ENCODE data around the gene LGALS7B.
A peak's percentile ranks its signal among the peaks of the same experiment; 100 is the strongest.
"Not testable (repeated sequence)": the region's sequence is repeated elsewhere in the genome, so short reads cannot be mapped to it uniquely, and the experiment has no call there.

Gene LGALS7B

GRCh38 chr19:38812009-38812840 is 23.2 kb downstream of the LGALS7B start:
- no peak overlapping the region for H3K27ac Mint-ChIP-seq

GRCh38 chr19:38812841-38813320 is 23.9 kb downstream of the LGALS7B start, which contains the start of gene LGALS4:
Gene LGALS4 (minus strand): TSS chr19:38812945. CDS start chr19:38812886, 59 bp downstream.
- ATAC-seq (replicated peaks), result no peak
- no peak within 1 kb of the TSS for H3K27ac Mint-ChIP-seq
- H3K36me3 Mint-ChIP-seq (ENCODE audit: insufficient read depth), result peaks cover 18% of the 10 kb centered on the region

More at GRCh38 chr19:38812009-38812840, 23.2 kb downstream of the LGALS7B start:
- H3K36me3 Mint-ChIP-seq (ENCODE audit: insufficient read depth), result peaks cover 13% of the 10 kb centered on the region
- ATAC-seq (replicated peaks) (no peak), DNase-seq (no peak)
- no peaks in the 10 kb centered on the region for H3K9me3 Mint-ChIP-seq
- H3K4me3 Mint-ChIP-seq, result no peak overlapping the region
- no peaks in the 10 kb centered on the region for H3K27me3 Mint-ChIP-seq
- no peaks in the 10 kb centered on the region for H3K4me1 Mint-ChIP-seq (ENCODE audit: low read depth in 2 of 2)

GRCh38 chr19:38813323-38813722 is 24.3 kb downstream of the LGALS7B start:
- H3K4me3 Mint-ChIP-seq, result no peak overlapping the region
- peaks cover 22% of the 10 kb centered on the region for H3K36me3 Mint-ChIP-seq (ENCODE audit: insufficient read depth)
- no peaks in the 10 kb centered on the region for H3K9me3 Mint-ChIP-seq
- no peak overlapping the region for H3K27ac Mint-ChIP-seq
- no peaks in the 10 kb centered on the region for H3K4me1 Mint-ChIP-seq (ENCODE audit: low read depth in 2 of 2)
- DNase-seq (no peak), ATAC-seq (replicated peaks) (no peak)
- no peaks in the 10 kb centered on the region for H3K27me3 Mint-ChIP-seq

More at GRCh38 chr19:38812841-38813320, 23.9 kb downstream of the LGALS7B start, which contains the start of gene LGALS4:
- Mint-ChIP-seq H3K4me3 (no peak within 1 kb of the TSS), H3K27me3 (no peaks in the 10 kb centered on the region), H3K9me3 (no peaks in the 10 kb centered on the region), H3K4me1 (ENCODE audit: low read depth in 2 of 2) (no peaks in the 10 kb centered on the region)
- DNase-seq, result no peak

- ATAC-seq (replicated peaks); DNase-seq; H3K4me1 Mint-ChIP-seq (ENCODE audit: low read depth in 2 of 2); H3K27me3 Mint-ChIP-seq; H3K9me3 Mint-ChIP-seq; H3K4me3 Mint-ChIP-seq: not testable (repeated sequence)
- peak overlapping the region in 1 of 2 donors; percentile 31 for H3K27ac Mint-ChIP-seq
- H3K36me3 Mint-ChIP-seq (ENCODE audit: insufficient read depth), result peaks cover 24% of the 10 kb centered on the region
These were observed 24.9 kb downstream of the LGALS7B start for GRCh38 chr19:38813932-38814331.

GRCh38 chr19:38815059-38816001 is 26.3 kb downstream of the LGALS7B start:
- Mint-ChIP-seq H3K36me3 (ENCODE audit: insufficient read depth) (peaks cover 30% of the 10 kb centered on the region), H3K4me1 (ENCODE audit: low read depth in 2 of 2) (peaks cover 2 to 4% of the 10 kb centered on the region in 2 donors), H3K9me3 (no peaks in the 10 kb centered on the region), H3K27ac (no peak overlapping the region), H3K4me3 (no peak overlapping the region), H3K27me3 (no peaks in the 10 kb centered on the region)
- ATAC-seq (replicated peaks), result no peak
- DNase-seq, result no peak

GRCh38 chr19:38816131-38816750 is 27.2 kb downstream of the LGALS7B start:
- H3K27me3 Mint-ChIP-seq, result no peaks in the 10 kb centered on the region
- no peak for ATAC-seq (replicated peaks)
- H3K27ac Mint-ChIP-seq, result peak overlapping the region in 1 of 2 donors; percentile 25
- no peak for DNase-seq
- H3K9me3 Mint-ChIP-seq, result no peaks in the 10 kb centered on the region
- H3K36me3 Mint-ChIP-seq (ENCODE audit: insufficient read depth), result peaks cover 30% of the 10 kb centered on the region
- no peak overlapping the region for H3K4me3 Mint-ChIP-seq
- H3K4me1 Mint-ChIP-seq (ENCODE audit: low read depth in 2 of 2), result peaks cover 5 to 11% of the 10 kb centered on the region in 2 donors

- DNase-seq (no peak), ATAC-seq (replicated peaks) (no peak)
- H3K4me3 Mint-ChIP-seq, result no peak overlapping the region
- no peaks in the 10 kb centered on the region for H3K9me3 Mint-ChIP-seq
- peak overlapping the region in 1 of 2 donors; percentile 25 for H3K27ac Mint-ChIP-seq
- H3K27me3 Mint-ChIP-seq, result no peaks in the 10 kb centered on the region
- peaks cover 5 to 11% of the 10 kb centered on the region in 2 donors for H3K4me1 Mint-ChIP-seq (ENCODE audit: low read depth in 2 of 2)
- H3K36me3 Mint-ChIP-seq (ENCODE audit: insufficient read depth), result peaks cover 30% of the 10 kb centered on the region
These were observed 28.1 kb downstream of the LGALS7B start for GRCh38 chr19:38817081-38817480.

- no peaks in the 10 kb centered on the region for H3K9me3 Mint-ChIP-seq
- H3K36me3 Mint-ChIP-seq (ENCODE audit: insufficient read depth), result peaks cover 30% of the 10 kb centered on the region
- H3K4me1 Mint-ChIP-seq (ENCODE audit: low read depth in 2 of 2), result peaks cover 10 to 16% of the 10 kb centered on the region in 2 donors
- DNase-seq, result no peak
- ATAC-seq (replicated peaks), result no peak
- H3K27ac Mint-ChIP-seq, result peak overlapping the region in 1 of 2 donors; percentile 12
- no peak overlapping the region for H3K4me3 Mint-ChIP-seq
- no peaks in the 10 kb centered on the region for H3K27me3 Mint-ChIP-seq
These were observed 30.4 kb downstream of the LGALS7B start for GRCh38 chr19:38819231-38819920.

GRCh38 chr19:38821230-38821825 is 32.3 kb downstream of the LGALS7B start:
- peaks cover 13 to 21% of the 10 kb centered on the region in 2 donors for H3K4me1 Mint-ChIP-seq (ENCODE audit: low read depth in 2 of 2)
- peaks cover 21% of the 10 kb centered on the region for H3K36me3 Mint-ChIP-seq (ENCODE audit: insufficient read depth)
- H3K27me3 Mint-ChIP-seq; H3K4me3 Mint-ChIP-seq; DNase-seq; ATAC-seq (replicated peaks); H3K9me3 Mint-ChIP-seq: not testable (repeated sequence)
- peak overlapping the region in 1 of 2 donors; percentile 33 for H3K27ac Mint-ChIP-seq

GRCh38 chr19:38825936-38826335 is 36.9 kb downstream of the LGALS7B start:
- H3K9me3 Mint-ChIP-seq; DNase-seq; H3K4me3 Mint-ChIP-seq; H3K27me3 Mint-ChIP-seq; ATAC-seq (replicated peaks); H3K27ac Mint-ChIP-seq: not testable (repeated sequence)
- H3K36me3 Mint-ChIP-seq (ENCODE audit: insufficient read depth), result peaks cover 42% of the 10 kb centered on the region
- peaks cover 15 to 23% of the 10 kb centered on the region in 2 donors for H3K4me1 Mint-ChIP-seq (ENCODE audit: low read depth in 2 of 2)

- DNase-seq (no peak), ATAC-seq (replicated peaks) (no peak)
- Mint-ChIP-seq H3K27me3 (no peaks in the 10 kb centered on the region), H3K27ac (peak overlapping the region in 1 of 2 donors; percentile 4), H3K36me3 (ENCODE audit: insufficient read depth) (peaks cover 46% of the 10 kb centered on the region), H3K4me3 (no peak overlapping the region), H3K4me1 (ENCODE audit: low read depth in 2 of 2) (peaks cover 23 to 29% of the 10 kb centered on the region in 2 donors), H3K9me3 (no peaks in the 10 kb centered on the region)
These were observed 38.0 kb downstream of the LGALS7B start for GRCh38 chr19:38826856-38827551.

GRCh38 chr19:38829203-38829602 is 40.2 kb downstream of the LGALS7B start:
- H3K4me1 Mint-ChIP-seq (ENCODE audit: low read depth in 2 of 2), result peaks cover 21 to 29% of the 10 kb centered on the region in 2 donors
- not testable (repeated sequence) for H3K27me3 Mint-ChIP-seq; H3K27ac Mint-ChIP-seq; DNase-seq; H3K9me3 Mint-ChIP-seq; ATAC-seq (replicated peaks)
- H3K36me3 Mint-ChIP-seq (ENCODE audit: insufficient read depth), result peaks cover 58% of the 10 kb centered on the region
- peak overlapping the region in 1 of 2 donors; percentile 92 for H3K4me3 Mint-ChIP-seq

All from effector memory CD8-positive, alpha-beta T cell (primary cell).